ENCODE data around the gene ZKSCAN3.

- TF ChIP-seq GATA2 (IDR thresholded peaks at IDR 0.05; ENCODE audit: low read depth, low read length) (no peak), GATA3 (IDR thresholded peaks at IDR 0.05; ENCODE audit: low read depth, low read length) (no peak)
These were observed at the start of gene ZKSCAN3 for GRCh38 chr6:28349892-28350737.
